ENCODE data around the gene PSMB11.
"Not testable (repeated sequence)": the region's sequence is repeated elsewhere in the genome, so short reads cannot be mapped to it uniquely, and the experiment has no call there.

Gene PSMB11

GRCh38 chr14:23013749-23014054 lies 28.3 kb upstream of the PSMB11 start:
- in situ Hi-C loops (cut with MboI; ENCODE audit: low sequenced_read_pairs): not testable (repeated sequence)

- in situ Hi-C loops (cut with MboI; ENCODE audit: low sequenced_read_pairs): no loop called here
These were observed 26.4 kb upstream of the PSMB11 start for GRCh38 chr14:23015618-23016017.

- in situ Hi-C loops (cut with MboI; ENCODE audit: low sequenced_read_pairs): no loop called here
These were observed 24.9 kb upstream of the PSMB11 start for GRCh38 chr14:23017091-23017490.

GRCh38 chr14:23018107-23018506 lies 23.9 kb upstream of the PSMB11 start:
- in situ Hi-C loops (cut with MboI; ENCODE audit: low sequenced_read_pairs): no loop called here

GRCh38 chr14:23020143-23021128 lies 21.6 kb upstream of the PSMB11 start:
- in situ Hi-C loops (cut with MboI; ENCODE audit: low sequenced_read_pairs): no loop called here

- in situ Hi-C loops (cut with MboI; ENCODE audit: low sequenced_read_pairs): no loop called here
These were observed 20.6 kb upstream of the PSMB11 start for GRCh38 chr14:23021434-23021833.

- in situ Hi-C loops (cut with MboI; ENCODE audit: low sequenced_read_pairs): no loop called here
These were observed 20.0 kb upstream of the PSMB11 start for GRCh38 chr14:23021889-23022442.

- in situ Hi-C loops (cut with MboI; ENCODE audit: low sequenced_read_pairs): no loop called here
These were observed 18.8 kb upstream of the PSMB11 start for GRCh38 chr14:23023022-23023794.

- in situ Hi-C loops (cut with MboI; ENCODE audit: low sequenced_read_pairs): no loop called here
These were observed 18.2 kb upstream of the PSMB11 start for GRCh38 chr14:23023795-23024152.

GRCh38 chr14:23024612-23025075 lies 17.4 kb upstream of the PSMB11 start:
- in situ Hi-C loops (cut with MboI; ENCODE audit: low sequenced_read_pairs): no loop called here

- in situ Hi-C loops (cut with MboI; ENCODE audit: low sequenced_read_pairs): no loop called here
These were observed 16.7 kb upstream of the PSMB11 start for GRCh38 chr14:23025151-23025814.

GRCh38 chr14:23028799-23029198 lies 13.2 kb upstream of the PSMB11 start:
- in situ Hi-C loops (cut with MboI; ENCODE audit: low sequenced_read_pairs): no loop called here

GRCh38 chr14:23030936-23031335 lies 11.1 kb upstream of the PSMB11 start:
- in situ Hi-C loops (cut with MboI; ENCODE audit: low sequenced_read_pairs): no loop called here

GRCh38 chr14:23033251-23033727 lies 8.7 kb upstream of the PSMB11 start:
- in situ Hi-C loops (cut with MboI; ENCODE audit: low sequenced_read_pairs): no loop called here

- in situ Hi-C loops (cut with MboI; ENCODE audit: low sequenced_read_pairs): no loop called here
These were observed 8.1 kb upstream of the PSMB11 start for GRCh38 chr14:23033801-23034497.

- in situ Hi-C loops (cut with MboI; ENCODE audit: low sequenced_read_pairs): no loop called here
These were observed 7.3 kb upstream of the PSMB11 start, which contains the start of gene PSMB5 for GRCh38 chr14:23034498-23035302. PSMB5 (minus strand) TSS chr14:23034900; CDS start chr14:23034881, 19 bp downstream.

GRCh38 chr14:23035303-23036144 lies 6.5 kb upstream of the PSMB11 start:
- in situ Hi-C loops (cut with MboI; ENCODE audit: low sequenced_read_pairs): no loop called here

- in situ Hi-C loops (cut with MboI; ENCODE audit: low sequenced_read_pairs): no loop called here
These were observed 1.9 kb upstream of the PSMB11 start for GRCh38 chr14:23040100-23040499.

- in situ Hi-C loops (cut with MboI; ENCODE audit: low sequenced_read_pairs): no loop called here
These were observed 283 bp upstream of the PSMB11 start for GRCh38 chr14:23041729-23042128.
